Left lobe of liver (tissue), 2 donors: Measurements from ENCODE around the gene NXN. TPM values are rescaled to one million over a fixed set of nuclear protein-coding genes. Genes with fewer than 3 reads are reported as not detected.
"Not testable (repeated sequence)": the region's sequence is repeated elsewhere in the genome, so short reads cannot be mapped to it uniquely, and the experiment has no call there.

Source experiments
- ATAC-seq: fragments of 200-7000 bp; cut with Tn5 transposase; one replicate; pipeline ENCODE4 v1.9.1; 2020; ENCODE audit warnings: mild to moderate bottlenecking, moderate library complexity
- DNase-seq: peaks from one replicate; pipeline ENCODE4 v3.0.0-alpha.2; 2020; ENCODE audit warnings: low spot score
- total RNA-seq: library from RNA; stranded (reverse); gene quantifications from one replicate; pipeline ENCODE4 v1.2.1, GENCODE V29; 2021
- donor health status: DM: no; HTN: no; CAD: no; lungs with moderate emphysema.
- donor health status: DM: no; HTN: yes; CAD: no.

Gene NXN
- total RNA-seq, 1 donor from 2014 or later, result 8.1 TPM

- no peak for ATAC-seq
- DNase-seq, result no peak
Observed at GRCh38 chr17:957856-958421, 21.6 kb downstream of the NXN start.

GRCh38 chr17:956905-957304, 22.7 kb downstream of the NXN start:
- DNase-seq (no peak), ATAC-seq (no peak)

GRCh38 chr17:954431-955164, 25.0 kb downstream of the NXN start:
- no peak for ATAC-seq
- DNase-seq, result no peak

- no peak for DNase-seq
- ATAC-seq, result no peak
Observed at GRCh38 chr17:953767-954166, 25.8 kb downstream of the NXN start.

GRCh38 chr17:952592-952991, 27.0 kb downstream of the NXN start:
- ATAC-seq, DNase-seq: not testable (repeated sequence)

- ATAC-seq, result no peak
- DNase-seq, result no peak
Observed at GRCh38 chr17:951325-952132, 28.0 kb downstream of the NXN start.

- ATAC-seq (no peak), DNase-seq (no peak)
Observed at GRCh38 chr17:949623-950303, 29.8 kb downstream of the NXN start.

GRCh38 chr17:948284-948852, 31.2 kb downstream of the NXN start:
- DNase-seq (no peak), ATAC-seq (no peak)

- ATAC-seq (no peak), DNase-seq (no peak)
Observed at GRCh38 chr17:946510-947236, 32.9 kb downstream of the NXN start.

GRCh38 chr17:945672-946071, 33.9 kb downstream of the NXN start:
- DNase-seq (no peak), ATAC-seq (no peak)

GRCh38 chr17:944266-944826, 35.2 kb downstream of the NXN start:
- DNase-seq (no peak), ATAC-seq (no peak)

GRCh38 chr17:935485-935884, 44.1 kb downstream of the NXN start:
- ATAC-seq (no peak), DNase-seq (no peak)

GRCh38 chr17:933312-934073, 46.1 kb downstream of the NXN start:
- ATAC-seq (no peak), DNase-seq (no peak)

- ATAC-seq, result peak; percentile 33
- DNase-seq, result no peak
Observed at GRCh38 chr17:930258-930657, 49.3 kb downstream of the NXN start.

GRCh38 chr17:929586-929985, 50.0 kb downstream of the NXN start:
- ATAC-seq, result no peak
- DNase-seq, result no peak

- no peak for ATAC-seq
- no peak for DNase-seq
Observed at GRCh38 chr17:927611-928461, 51.7 kb downstream of the NXN start.

GRCh38 chr17:925817-926216, 53.8 kb downstream of the NXN start:
- no peak for DNase-seq
- no peak for ATAC-seq

- DNase-seq (no peak), ATAC-seq (no peak)
Observed at GRCh38 chr17:924711-925475, 54.7 kb downstream of the NXN start.
